ENCODE results near the gene RXFP3. TPM values are rescaled to one million over a fixed set of nuclear protein-coding genes. Genes with fewer than 3 reads are reported as not detected.
A peak's percentile ranks its signal among the peaks of the same experiment; 100 is the strongest.
"Not testable (repeated sequence)": the region's sequence is repeated elsewhere in the genome, so short reads cannot be mapped to it uniquely, and the experiment has no call there.

RXFP3 gene, protein sequence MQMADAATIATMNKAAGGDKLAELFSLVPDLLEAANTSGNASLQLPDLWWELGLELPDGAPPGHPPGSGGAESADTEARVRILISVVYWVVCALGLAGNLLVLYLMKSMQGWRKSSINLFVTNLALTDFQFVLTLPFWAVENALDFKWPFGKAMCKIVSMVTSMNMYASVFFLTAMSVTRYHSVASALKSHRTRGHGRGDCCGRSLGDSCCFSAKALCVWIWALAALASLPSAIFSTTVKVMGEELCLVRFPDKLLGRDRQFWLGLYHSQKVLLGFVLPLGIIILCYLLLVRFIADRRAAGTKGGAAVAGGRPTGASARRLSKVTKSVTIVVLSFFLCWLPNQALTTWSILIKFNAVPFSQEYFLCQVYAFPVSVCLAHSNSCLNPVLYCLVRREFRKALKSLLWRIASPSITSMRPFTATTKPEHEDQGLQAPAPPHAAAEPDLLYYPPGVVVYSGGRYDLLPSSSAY
- total RNA-seq: not detected
- long read RNA-seq: 0 reads

DNA sequence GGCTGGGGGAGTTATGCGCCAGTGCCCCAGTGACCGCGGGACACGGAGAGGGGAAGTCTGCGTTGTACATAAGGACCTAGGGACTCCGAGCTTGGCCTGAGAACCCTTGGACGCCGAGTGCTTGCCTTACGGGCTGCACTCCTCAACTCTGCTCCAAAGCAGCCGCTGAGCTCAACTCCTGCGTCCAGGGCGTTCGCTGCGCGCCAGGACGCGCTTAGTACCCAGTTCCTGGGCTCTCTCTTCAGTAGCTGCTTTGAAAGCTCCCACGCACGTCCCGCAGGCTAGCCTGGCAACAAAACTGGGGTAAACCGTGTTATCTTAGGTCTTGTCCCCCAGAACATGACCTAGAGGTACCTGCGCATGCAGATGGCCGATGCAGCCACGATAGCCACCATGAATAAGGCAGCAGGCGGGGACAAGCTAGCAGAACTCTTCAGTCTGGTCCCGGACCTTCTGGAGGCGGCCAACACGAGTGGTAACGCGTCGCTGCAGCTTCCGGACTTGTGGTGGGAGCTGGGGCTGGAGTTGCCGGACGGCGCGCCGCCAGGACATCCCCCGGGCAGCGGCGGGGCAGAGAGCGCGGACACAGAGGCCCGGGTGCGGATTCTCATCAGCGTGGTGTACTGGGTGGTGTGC lies at the start of gene RXFP3:
Gene RXFP3 (plus strand): TSS at position 6 of the 636 bp plus-strand sequence. CDS start 355 bp downstream, at position 361.
- no peak for DNase-seq
- peak; percentile 50 for ATAC-seq (ENCODE audit: poor library complexity)
- intact Hi-C loops (cut with DNase I): no loop called here

DNA sequence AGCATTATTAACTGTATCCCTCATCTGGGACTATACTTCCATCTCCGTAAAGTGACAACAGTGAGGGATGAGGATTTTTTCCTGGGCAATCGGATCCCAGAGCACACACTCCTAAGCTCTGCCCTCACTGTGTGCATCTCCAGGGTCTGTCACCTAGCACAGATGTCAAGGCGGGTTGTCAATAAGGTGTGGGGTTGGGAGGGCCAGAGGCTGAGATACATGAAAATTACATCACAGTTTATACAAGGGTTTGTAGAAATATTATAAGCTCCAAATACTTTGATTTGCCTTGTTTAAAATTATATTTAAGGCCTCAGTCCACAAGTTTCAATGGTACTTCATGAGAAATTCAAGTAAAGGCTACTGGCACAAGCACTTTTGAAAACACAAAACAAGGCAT lies 48.9 kb upstream of the RXFP3 start:
- DNase-seq (no peak), ATAC-seq (ENCODE audit: poor library complexity) (no peak)
- intact Hi-C loops (cut with DNase I): no loop called here

DNA sequence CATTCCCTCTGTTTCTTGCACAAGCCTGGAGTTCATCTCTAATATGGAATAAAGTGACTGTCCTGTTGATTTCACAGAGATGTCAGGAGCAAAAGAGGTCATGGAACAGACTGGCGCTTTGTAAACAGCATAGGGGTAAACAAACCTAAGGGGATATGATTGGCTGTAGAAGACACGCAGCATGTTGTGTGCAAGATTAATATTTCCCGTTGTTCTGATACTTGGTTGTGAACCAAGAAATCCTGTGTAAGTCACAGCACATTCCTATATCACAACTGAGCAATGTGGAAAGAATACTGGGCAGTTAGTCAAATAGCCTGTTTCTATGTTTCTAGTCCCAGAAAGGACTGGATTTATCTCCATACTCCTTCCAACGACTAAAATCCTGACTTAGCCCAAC lies 47.6 kb upstream of the RXFP3 start:
- intact Hi-C loops (cut with DNase I): no loop called here
- no peak for DNase-seq
- no peak for ATAC-seq (ENCODE audit: poor library complexity)

DNA sequence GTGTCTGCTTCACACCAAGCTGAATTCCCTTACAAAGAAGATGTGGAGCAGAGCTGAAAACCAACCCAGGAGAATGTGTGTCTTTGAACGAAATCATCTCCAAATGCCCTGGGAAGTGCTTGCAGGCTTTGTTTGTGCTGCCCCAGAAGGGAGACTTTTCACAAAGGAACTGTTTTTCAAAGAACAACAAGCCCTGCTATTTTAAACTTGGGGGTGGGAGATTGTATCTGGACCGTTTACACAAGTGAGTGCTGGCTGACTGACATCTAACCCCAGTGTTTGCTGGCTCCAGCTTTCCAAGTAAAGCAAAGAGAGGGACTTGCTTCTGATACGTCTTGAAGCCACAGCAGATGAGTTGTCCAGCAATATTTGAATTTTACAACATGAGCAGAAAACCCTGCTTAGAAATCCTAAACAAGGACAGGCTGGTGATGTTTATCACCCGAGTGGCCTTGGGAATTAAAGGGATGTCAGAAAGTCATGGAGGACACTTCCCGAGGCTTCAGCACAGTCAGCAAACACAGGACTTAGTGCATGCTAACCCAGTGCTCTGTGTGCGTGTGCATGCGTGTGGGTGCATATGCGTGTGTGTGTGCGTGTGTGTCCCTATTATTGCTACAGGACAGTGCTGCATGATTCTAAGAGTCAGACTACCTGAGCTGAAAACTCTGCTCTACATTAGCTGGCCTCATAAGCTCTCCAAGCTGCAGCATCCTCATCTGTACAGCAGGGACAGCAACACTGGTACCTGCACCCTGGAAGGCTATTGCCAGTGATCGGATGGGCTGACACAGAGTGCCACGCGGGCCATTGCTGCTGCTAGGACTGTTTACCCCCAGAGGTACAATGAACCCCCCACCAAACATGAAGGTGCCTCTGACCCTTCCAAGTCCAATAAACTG lies 45.8 kb upstream of the RXFP3 start:
- DNase-seq (no peak), ATAC-seq (ENCODE audit: poor library complexity) (no peak)
- intact Hi-C loops (cut with DNase I): no loop called here

DNA sequence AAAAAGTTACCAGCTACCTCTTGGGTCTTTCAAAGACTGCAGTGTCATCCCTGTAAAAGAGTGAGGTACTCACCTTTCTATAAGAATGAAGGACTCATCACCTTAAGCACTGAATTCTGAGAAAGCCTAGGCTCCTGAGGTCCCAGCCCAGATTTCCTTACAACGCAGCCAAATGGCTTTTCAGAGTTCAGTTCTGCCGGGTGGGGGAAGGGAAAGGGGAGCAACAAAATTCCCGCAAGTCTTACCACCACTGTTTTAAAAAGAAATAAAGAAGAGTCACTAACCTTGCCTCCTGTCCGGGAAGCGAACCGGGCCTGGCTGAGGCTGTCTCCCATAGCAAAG lies 44.8 kb upstream of the RXFP3 start:
- peak; percentile 7 for ATAC-seq (ENCODE audit: poor library complexity)
- DNase-seq: no peak
- intact Hi-C loops (cut with DNase I): no loop called here

DNA sequence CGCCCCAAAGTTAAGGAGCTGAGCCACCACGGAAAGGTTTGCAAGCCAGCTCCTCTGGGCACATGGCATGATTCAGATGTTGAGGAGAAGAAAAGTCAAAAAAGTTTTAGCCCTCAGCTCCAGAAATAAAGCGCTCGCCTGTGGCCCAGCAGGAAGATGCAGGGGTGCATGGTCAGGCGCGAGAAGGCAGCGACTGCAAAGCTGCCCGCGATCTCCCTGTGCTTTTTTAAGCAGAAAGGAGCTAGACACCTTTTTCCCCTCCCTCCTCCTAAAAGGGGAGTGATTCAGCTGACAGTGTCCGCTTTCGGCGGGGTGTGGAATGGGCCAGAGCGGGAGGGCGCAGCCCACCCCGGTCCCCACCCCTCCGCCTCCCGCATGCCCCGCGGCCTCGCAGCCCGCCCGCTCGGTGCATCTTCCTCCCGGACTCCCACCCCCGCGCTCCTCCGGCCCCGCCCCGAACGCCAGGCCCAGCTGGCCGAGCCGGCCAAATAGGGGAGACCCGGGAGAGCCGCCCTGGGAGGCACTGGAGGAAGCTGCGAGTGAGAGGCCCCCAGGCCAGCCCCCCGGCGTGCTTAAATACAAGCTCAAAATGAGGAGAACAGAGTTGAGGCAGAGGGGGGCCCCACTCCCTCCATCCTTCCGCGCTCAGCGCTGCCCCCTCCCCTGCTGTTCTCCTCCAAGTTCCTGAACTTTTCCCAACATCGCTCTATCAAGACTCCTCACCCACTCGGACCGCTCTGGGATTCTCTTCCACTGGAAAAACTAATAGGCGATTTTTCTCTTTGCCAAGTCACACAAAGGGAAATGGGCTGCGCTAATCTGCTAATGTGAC lies 44.2 kb upstream of the RXFP3 start, which contains the start of gene ADAMTS12:
Gene ADAMTS12 (minus strand): TSS at position 203 of the 832 bp plus-strand sequence. CDS start 134 bp downstream, at position 69.
- peak; percentile 75 for ATAC-seq (ENCODE audit: poor library complexity)
- peak; percentile 70 for DNase-seq
- intact Hi-C loops (cut with DNase I): no loop called here

DNA sequence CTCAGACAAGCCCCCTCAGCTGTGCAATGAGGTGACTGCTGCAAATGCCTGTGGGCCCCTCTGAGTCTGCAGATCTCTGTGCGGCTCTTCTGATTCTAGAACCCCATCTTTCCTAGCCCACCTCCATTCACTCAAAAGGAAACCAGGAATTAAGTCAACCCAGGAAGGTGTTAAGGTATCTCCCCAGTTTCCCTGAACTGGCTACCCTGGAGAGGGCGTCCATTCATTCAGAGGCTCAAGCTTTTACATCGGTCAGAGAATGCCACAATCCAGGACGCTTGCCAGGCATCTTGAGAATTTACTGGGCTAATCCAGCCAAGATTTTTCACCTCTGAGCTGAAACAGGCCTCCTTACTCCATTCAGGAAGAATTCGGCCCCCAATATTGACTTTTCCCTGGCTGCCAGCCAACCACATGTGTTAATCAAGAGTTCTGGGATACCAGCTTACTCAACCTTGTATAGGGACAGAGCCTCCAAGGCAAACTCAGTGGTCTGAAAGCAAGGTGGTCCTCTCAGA lies 43.5 kb upstream of the RXFP3 start:
- DNase-seq (no peak), ATAC-seq (ENCODE audit: poor library complexity) (peak; percentile 22)
- intact Hi-C loops (cut with DNase I): no loop called here

DNA sequence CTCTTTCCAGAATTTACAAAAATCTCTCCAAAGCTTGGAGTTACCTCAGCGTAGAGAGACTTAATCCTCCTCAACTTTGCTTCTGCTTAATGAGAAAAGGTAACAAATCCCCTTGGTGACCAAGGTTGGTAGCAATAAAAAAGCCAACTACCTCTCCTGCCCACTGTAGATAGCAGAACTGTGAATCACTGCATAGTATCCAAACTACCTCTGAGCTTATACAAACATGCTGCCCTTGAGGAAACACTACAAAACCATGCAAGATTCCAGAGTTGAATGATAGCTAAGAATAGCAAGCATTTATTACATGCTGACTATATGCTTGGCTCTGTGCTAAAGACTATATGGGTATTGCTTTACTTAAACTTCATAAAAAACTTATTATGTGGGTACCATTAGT lies 41.6 kb upstream of the RXFP3 start:
- intact Hi-C loops (cut with DNase I): no loop called here
- ATAC-seq (ENCODE audit: poor library complexity) (no peak), DNase-seq (no peak)

DNA sequence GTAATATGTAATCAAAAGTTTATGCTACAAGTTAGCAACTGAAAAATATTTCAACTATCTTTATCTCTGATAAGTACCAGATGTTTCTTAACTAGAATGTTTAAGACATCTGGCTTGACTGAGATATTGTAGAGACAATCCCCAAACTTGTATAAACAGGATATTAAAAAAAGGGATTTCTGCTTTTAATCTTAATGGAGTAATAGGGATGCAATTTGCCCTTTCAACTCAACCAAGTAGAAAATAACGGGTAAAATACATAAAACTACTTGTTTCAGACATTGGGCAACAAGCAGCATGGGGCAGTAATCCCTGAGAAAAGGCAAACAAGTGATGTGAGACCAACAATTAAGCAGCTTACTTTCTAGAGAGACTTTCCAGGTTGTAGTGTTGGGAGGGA lies 35.0 kb upstream of the RXFP3 start:
- ATAC-seq (ENCODE audit: poor library complexity) (no peak), DNase-seq (no peak)
- intact Hi-C loops (cut with DNase I): no loop called here

DNA sequence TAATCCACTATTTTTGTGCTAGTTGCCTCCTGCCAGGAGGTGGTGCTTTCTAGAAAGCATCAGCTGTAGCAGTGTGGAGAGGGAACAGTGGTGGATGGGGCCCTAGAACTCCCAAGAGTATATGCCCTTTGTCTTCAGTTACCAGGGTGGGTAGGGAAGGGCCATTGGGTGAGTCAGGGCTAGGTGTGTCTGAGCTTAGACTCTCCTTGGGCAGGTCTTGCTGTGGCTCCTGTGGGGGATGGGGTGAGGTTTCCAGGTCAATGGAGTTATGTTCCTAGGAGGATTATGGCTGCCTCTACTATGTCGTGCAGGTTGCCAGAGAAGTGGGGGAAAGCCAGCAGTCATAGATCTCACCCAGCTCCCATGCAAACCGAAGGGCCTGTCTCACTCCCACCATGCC lies 33.1 kb upstream of the RXFP3 start:
- intact Hi-C loops (cut with DNase I): no loop called here
- ATAC-seq (ENCODE audit: poor library complexity) (no peak), DNase-seq (no peak)

DNA sequence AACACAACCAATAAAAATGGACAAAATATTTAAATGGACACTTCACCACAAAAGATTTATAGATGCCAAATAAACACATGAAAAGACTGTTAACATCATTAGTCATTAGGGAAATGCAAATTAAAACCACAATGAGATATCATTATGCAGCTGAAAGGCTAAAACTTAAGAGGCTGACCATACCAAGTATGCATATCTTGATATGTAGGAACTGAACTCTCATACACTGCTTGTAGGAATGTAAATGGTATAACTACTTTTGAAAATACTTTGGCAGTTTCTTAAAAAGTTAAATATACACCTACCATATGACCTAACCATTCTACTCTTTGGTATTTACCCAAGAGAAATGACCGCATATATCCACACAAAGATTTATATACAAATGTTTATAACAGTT lies 30.8 kb upstream of the RXFP3 start:
- no peak for DNase-seq
- intact Hi-C loops (cut with DNase I): no loop called here
- ATAC-seq (ENCODE audit: poor library complexity): no peak

DNA sequence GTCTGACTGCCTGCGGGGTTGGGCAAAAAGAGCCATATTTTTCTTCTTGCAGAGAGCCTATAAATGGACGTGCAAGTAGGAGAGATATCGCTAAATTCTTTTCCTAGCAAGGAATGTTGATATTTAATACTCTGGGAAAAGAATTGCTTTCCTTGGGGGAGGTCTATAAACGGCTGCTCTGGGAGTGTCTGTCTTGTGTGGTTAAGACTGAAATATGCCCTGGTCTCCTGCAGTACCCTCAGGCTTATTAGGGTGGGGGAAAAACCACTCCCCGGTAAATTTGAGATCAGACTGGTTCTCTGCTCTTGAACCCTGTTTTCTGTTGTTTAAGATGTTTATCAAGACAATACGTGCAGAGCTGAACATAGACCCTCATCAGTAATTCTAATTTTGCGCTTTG lies 29.9 kb upstream of the RXFP3 start:
- ATAC-seq (ENCODE audit: poor library complexity); DNase-seq; intact Hi-C loops (cut with DNase I): not testable (repeated sequence)

DNA sequence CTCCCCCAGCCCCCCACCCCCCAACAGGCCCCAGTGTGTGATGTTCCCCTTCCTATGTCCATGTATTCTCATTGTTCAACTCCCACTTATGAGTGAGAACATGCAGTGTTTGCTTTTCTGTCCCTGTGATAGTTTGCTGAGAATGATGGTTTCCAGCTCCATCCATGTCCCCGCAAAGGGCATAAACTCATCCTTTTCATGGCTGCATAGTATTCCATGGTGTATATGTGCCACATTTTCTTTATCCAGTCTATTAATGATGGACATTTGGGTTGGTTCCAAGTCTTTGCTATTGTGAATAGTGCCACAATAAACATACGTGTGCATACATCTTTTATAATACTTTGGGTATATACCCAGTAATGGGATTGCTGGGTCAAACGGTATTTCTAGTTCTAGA lies 21.3 kb upstream of the RXFP3 start:
- intact Hi-C loops (cut with DNase I); DNase-seq; ATAC-seq (ENCODE audit: poor library complexity): not testable (repeated sequence)

DNA sequence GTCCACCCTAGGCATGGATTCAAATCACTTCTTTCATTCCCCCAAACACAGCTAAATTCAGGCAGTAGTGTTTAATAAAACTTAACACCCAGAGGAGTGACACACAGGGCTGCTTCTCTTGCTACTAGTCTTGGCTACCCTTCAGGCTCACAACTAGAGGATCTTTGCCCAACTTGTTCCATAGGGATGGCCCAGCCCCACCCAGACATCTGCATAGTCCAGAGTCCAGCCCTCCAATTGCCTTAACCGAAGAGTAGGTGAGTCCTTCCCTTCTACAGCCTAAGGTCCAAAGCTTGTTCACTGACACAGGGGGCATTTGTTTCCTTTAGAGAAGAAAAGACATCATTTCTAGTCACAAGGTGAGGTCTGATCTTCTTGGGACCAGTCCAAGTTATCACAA lies 15.2 kb upstream of the RXFP3 start:
- intact Hi-C loops (cut with DNase I): no loop called here
- DNase-seq (no peak), ATAC-seq (ENCODE audit: poor library complexity) (no peak)

DNA sequence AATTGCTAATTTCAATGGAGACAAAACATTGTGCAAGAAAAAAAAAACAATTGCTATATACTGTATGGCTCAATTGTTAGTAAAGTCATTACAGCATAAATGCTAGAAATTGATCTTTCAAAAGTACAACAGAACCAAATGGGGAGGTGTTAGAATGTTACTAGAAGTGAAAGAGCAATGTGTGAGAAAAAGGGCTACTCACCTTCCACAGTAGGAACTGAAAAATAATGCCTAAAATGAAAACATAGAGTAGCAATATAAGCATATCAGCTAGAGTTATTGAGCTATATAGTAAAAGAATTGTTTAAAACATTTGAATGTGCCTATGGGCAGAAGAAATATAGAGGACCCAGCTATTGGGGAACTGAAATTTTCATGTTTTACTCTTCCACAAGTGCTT lies 10.9 kb upstream of the RXFP3 start:
- DNase-seq (no peak), ATAC-seq (ENCODE audit: poor library complexity) (no peak)
- intact Hi-C loops (cut with DNase I): no loop called here

DNA sequence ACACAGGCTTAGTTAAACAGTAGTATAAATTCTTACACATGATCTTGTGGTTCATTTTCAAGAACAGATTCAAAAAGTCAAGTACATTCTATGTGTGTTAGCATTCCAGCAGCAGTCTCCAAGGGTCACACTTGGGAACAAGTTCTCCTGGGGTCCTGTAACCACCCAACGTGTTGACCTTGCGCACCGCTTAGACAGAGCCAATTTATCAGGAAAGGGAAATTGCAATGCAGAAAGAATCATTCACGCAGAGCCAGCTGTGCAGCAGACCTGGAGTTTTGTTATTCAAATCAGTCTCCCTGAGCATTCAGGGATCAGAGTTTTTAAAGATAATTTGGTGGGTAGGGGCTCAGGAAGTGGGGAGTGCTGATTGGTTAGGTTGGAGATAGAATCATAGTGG lies 8.5 kb upstream of the RXFP3 start:
- ATAC-seq (ENCODE audit: poor library complexity) (no peak), DNase-seq (no peak)
- intact Hi-C loops (cut with DNase I): no loop called here

DNA sequence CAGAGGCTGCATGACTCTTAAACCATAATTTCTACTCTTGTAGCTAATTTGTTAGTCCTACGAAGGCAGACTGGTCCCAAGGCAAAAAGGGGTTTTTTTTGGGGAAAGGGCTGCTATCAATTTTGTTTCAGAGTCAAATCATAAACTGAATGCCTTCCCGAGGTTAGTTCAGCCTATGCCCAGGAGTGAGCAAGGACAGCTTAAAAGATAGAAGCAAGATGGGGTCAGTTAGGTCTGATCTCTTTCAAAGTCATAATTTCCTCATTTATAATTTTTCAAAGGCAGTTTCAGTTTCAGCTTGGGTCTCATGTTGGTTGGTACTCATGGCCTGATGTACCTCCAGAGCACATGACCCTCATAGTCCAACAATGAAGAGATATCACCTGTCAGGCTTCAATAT lies 7.9 kb upstream of the RXFP3 start:
- ATAC-seq (ENCODE audit: poor library complexity): no peak
- intact Hi-C loops (cut with DNase I): no loop called here
- DNase-seq: no peak

Data from Right ventricle myocardium superior (tissue), 1 donor.